Esophagus muscularis mucosa (tissue), 4 donors: Measurements from ENCODE around the gene TMOD3. TPM values are rescaled to one million over a fixed set of nuclear protein-coding genes. Genes with fewer than 3 reads are reported as not detected.
A peak's percentile ranks its signal among the peaks of the same experiment; 100 is the strongest.

ENCODE experiments used
- DNase-seq: peaks from one replicate; pipeline ENCODE4 v3.0.0-alpha.2; 2017; ENCODE audit errors: extremely low spot score
- H3K27ac ChIP-seq, 4 donors: fragments of 200-600 bp; sonication (generic); replicated peaks in 1 of 4; 1 replicate in 3 of 4; 2 replicates in 1 of 4; pipeline ENCODE4 v1.5.1; 2016 to 2019; ENCODE audit warnings: mild to moderate bottlenecking in 1 of 4
- H3K27me3 ChIP-seq, 4 donors: fragments of 200-600 bp; sonication (generic); one replicate each; pipeline versions ENCODE4 v1.5.1 to v1.6.0; 2016 to 2019
- H3K36me3 ChIP-seq, 4 donors: fragments of 200-600 bp; sonication (generic); one replicate each; pipeline ENCODE4 v1.5.1; 2016 to 2019
- H3K4me1 ChIP-seq, 4 donors: fragments of 200-600 bp; sonication (generic); one replicate each; pipeline ENCODE4 v1.5.1; 2016 to 2019
- H3K4me3 ChIP-seq, 4 donors: fragments of 200-600 bp; sonication (generic); 1 replicate in 2 of 4; 2 replicates in 2 of 4; pipeline ENCODE4 v1.5.1; 2016 to 2019; ENCODE audit warnings: mild to moderate bottlenecking in 4 of 4, moderate library complexity in 1 of 4
- H3K9me3 ChIP-seq, 4 donors: fragments of 200-600 bp; sonication (generic); 1 replicate in 3 of 4; 2 replicates in 1 of 4; pipeline ENCODE4 v1.5.1; 2016 to 2019
- CTCF ChIP-seq, 3 experiments: fragments of 200-600 bp in 2 of 3; fragments of 450-650 bp in 1 of 3; sonication (generic) in 2 of 3; IDR thresholded peaks; one replicate each; pipeline ENCODE4 v1.5.1; 2017 to 2019; ENCODE audit warnings: antibody characterized with exemption in 3 of 3, mild to moderate bottlenecking in 2 of 3, moderate library complexity in 1 of 3
- EP300 ChIP-seq: sonication (generic); formaldehyde crosslinking; IDR thresholded peaks from one replicate; pipeline ENCODE4 v1.6.1; 2017; ENCODE audit warnings: antibody characterized with exemption
- POLR2A ChIP-seq: fragments of 450-650 bp; IDR thresholded peaks from one replicate; pipeline ENCODE4 v1.6.1; 2017; ENCODE audit warnings: antibody characterized with exemption, moderate library complexity, mild to moderate bottlenecking, low read depth
- POLR2AphosphoS5 ChIP-seq, 2 donors: sonication (generic); formaldehyde crosslinking; IDR thresholded peaks; one replicate each; pipeline ENCODE4 v1.6.1; 2017; ENCODE audit warnings: antibody characterized with exemption in 2 of 2
- WGBS: methylation state at CpG from one replicate; pipeline ENCODE4 v1.1.5; 2018; 5-methylcytosine and 5-hydroxymethylcytosine counted together
- intact Hi-C: fragments of 100-400 bp; cut with DNase I; formaldehyde crosslinking; loops from one replicate; pipeline ENCODE4 v1.15.1; 2023
- total RNA-seq, 4 donors: library from RNA; depleted of rRNA; stranded (reverse); fragments of >200 nt; gene quantifications; one replicate each; pipeline versions ENCODE4 v1.1.0 to v1.2.1, GENCODE V29; 2016

The TMOD3 gene
- total RNA-seq, 4 donors from 2014 or later = 16.2 to 27.9 (median 24.7) TPM

- no peak for DNase-seq
- Histone ChIP-seq H3K4me3 (no peak overlapping the region), H3K36me3 (no peaks in the 10 kb centered on the region), H3K4me1 (peaks cover 69 to 87% (median 78%) of the 10 kb centered on the region in 4 donors), H3K27ac (peak overlapping the region; percentile 13 to 60 (median 46)), H3K27me3 (no peaks in the 10 kb centered on the region), H3K9me3 (no peaks in the 10 kb centered on the region)
- intact Hi-C loops = no loop called here
- WGBS = 79% methylated on average over 3 of the region's 3 CpGs
- TF ChIP-seq POLR2A (no peak), EP300 (no peak), POLR2AphosphoS5 (IDR thresholded peaks at IDR 0.05) (no peak), CTCF (IDR thresholded peaks at IDR 0.05) (no peak)
Observed at GRCh38 chr15:51846066-51846462, 16.6 kb downstream of the TMOD3 start.

DNA sequence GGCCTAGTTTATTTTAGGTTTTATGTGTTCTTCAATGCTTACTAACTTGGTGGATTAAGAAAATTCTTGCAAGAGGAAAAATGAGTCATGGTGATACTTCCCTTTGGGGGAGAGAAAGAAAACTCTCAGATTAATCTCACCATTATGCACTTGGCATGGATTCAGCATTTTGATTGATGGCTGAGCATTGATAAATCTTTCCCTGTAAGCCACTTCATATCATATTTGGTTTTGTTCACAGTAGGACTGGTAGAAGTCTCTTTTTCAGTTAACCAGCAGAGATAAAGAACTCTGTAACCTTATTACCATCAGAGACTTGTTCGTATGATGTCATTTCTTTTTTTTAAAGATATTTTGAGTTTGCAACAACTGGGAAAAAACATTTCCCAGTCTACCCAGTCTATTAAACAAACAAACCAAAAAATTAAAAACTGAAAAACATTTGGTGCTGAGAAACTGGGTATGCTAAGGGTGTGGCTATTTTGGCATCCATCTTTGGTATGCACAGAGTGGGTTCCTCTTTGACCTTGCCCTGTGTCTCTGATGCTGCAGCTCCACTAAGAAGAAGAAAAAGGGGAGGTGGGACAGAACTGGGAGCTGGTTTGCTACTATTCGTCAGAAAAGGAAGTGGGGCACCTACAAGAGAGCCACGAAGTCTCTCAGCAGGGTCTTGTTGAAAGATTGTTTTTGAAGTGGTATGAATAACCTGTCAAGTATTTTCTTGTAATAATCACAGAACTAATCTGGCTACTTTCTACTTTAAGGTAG lies 17.2 kb downstream of the TMOD3 start:
- peaks cover 69 to 82% (median 78%) of the 10 kb centered on the region in 4 donors for H3K4me1 ChIP-seq

DNA sequence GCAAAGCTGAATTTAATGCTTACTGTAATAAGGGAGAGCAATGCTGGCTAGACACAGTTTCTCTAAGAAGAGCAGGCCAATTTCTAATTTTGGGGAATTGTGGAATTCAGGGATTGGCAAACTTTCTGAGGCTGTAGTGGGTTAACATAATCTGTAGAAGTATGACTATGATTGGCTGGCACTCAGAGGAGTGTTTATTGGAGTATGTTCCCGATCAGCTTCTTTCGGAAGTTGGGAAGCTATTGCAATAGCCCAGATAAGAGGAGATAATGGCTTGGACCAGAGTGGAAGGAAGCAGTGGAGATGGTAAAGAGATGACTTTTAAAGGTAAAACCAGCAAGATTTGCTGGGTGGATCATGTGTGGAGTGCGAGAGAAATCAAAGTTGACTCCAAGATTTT lies 19.4 kb downstream of the TMOD3 start:
- Histone ChIP-seq H3K9me3 (no peaks in the 10 kb centered on the region), H3K4me1 (peaks cover 52 to 71% (median 64%) of the 10 kb centered on the region in 4 donors), H3K4me3 (no peak overlapping the region), H3K36me3 (no peaks in the 10 kb centered on the region), H3K27me3 (no peaks in the 10 kb centered on the region), H3K27ac (no peak overlapping the region)
- no peak for DNase-seq
- TF ChIP-seq POLR2AphosphoS5 (IDR thresholded peaks at IDR 0.05) (no peak), CTCF (IDR thresholded peaks at IDR 0.05) (no peak)
- WGBS = 70% methylated on average over 3 of the region's 3 CpGs
- intact Hi-C loops = no loop called here

More for the DNA sequence above, 17.2 kb downstream of the TMOD3 start:
- TF ChIP-seq POLR2AphosphoS5 (IDR thresholded peaks at IDR 0.05) = no peak
- no peak for TF ChIP-seq EP300
- no peak for TF ChIP-seq CTCF (IDR thresholded peaks at IDR 0.05)
- Histone ChIP-seq H3K4me3 (no peak overlapping the region), H3K27me3 (no peaks in the 10 kb centered on the region), H3K9me3 (no peaks in the 10 kb centered on the region), H3K27ac (peak overlapping the region; percentile 13 to 60 (median 46)), H3K36me3 (no peaks in the 10 kb centered on the region)
- WGBS = 51% methylated on average over 3 of the region's 3 CpGs
- DNase-seq = no peak
- intact Hi-C loops = no loop called here

- H3K4me3 ChIP-seq = no peak overlapping the region
- no peak overlapping the region for H3K27ac ChIP-seq
- WGBS = 69% methylated on average over 3 of the region's 3 CpGs
- no peaks in the 10 kb centered on the region for H3K27me3 ChIP-seq
- H3K4me1 ChIP-seq = peaks cover 44 to 67% (median 60%) of the 10 kb centered on the region in 4 donors
- no peaks in the 10 kb centered on the region for H3K9me3 ChIP-seq
- no peaks in the 10 kb centered on the region for H3K36me3 ChIP-seq
- DNase-seq = no peak
- intact Hi-C loops = no loop called here
- TF ChIP-seq POLR2A = no peak
- TF ChIP-seq EP300 = no peak
- TF ChIP-seq POLR2AphosphoS5 (IDR thresholded peaks at IDR 0.05) = no peak
- TF ChIP-seq CTCF (IDR thresholded peaks at IDR 0.05) = no peak
Observed at GRCh38 chr15:51849860-51850259, 20.4 kb downstream of the TMOD3 start.

- H3K9me3 ChIP-seq = no peaks in the 10 kb centered on the region
- no peaks in the 10 kb centered on the region for H3K36me3 ChIP-seq
- H3K4me3 ChIP-seq = no peak overlapping the region
- H3K27me3 ChIP-seq = no peaks in the 10 kb centered on the region
- no peak overlapping the region for H3K27ac ChIP-seq
- DNase-seq = no peak
- peaks cover 15 to 41% (median 36%) of the 10 kb centered on the region in 4 donors for H3K4me1 ChIP-seq
- WGBS = 72% methylated on average over 2 of the region's 2 CpGs
- no peak for TF ChIP-seq EP300
- no peak for TF ChIP-seq CTCF (IDR thresholded peaks at IDR 0.05)
- no peak for TF ChIP-seq POLR2AphosphoS5 (IDR thresholded peaks at IDR 0.05)
- TF ChIP-seq POLR2A = no peak
- intact Hi-C loops = no loop called here
Observed at GRCh38 chr15:51853998-51854397, 24.5 kb downstream of the TMOD3 start.
